ENCODE results near the gene NFIB. TPM values are rescaled to one million over a fixed set of nuclear protein-coding genes. Genes with fewer than 3 reads are reported as not detected.
A peak's percentile ranks its signal among the peaks of the same experiment; 100 is the strongest.

The NFIB gene
- total and polyA plus RNA-seq, 8 donors = 88.8 to 144 (median 127) TPM

DNA sequence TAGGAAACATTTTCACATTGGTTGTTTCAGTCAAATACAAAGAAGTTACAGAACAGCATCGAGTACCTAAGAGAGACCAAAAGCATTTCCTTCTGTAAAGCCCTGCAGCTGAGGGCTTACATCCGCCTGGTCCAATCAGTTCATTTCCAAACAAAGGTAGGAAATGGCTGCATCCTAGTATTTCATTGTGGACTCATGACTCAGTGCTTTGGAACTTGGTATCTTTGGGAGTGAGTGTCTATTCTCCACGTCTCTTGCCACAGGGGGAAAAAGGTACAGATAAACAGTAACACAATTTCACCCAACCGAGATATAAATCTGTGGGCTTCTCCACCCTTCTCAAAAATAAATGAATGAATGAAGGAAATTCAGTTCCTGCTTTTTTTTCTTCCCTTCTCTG, 75.4 kb downstream of the NFIB start:
- TF ChIP-seq, protein P1, sequence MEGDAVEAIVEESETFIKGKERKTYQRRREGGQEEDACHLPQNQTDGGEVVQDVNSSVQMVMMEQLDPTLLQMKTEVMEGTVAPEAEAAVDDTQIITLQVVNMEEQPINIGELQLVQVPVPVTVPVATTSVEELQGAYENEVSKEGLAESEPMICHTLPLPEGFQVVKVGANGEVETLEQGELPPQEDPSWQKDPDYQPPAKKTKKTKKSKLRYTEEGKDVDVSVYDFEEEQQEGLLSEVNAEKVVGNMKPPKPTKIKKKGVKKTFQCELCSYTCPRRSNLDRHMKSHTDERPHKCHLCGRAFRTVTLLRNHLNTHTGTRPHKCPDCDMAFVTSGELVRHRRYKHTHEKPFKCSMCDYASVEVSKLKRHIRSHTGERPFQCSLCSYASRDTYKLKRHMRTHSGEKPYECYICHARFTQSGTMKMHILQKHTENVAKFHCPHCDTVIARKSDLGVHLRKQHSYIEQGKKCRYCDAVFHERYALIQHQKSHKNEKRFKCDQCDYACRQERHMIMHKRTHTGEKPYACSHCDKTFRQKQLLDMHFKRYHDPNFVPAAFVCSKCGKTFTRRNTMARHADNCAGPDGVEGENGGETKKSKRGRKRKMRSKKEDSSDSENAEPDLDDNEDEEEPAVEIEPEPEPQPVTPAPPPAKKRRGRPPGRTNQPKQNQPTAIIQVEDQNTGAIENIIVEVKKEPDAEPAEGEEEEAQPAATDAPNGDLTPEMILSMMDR (IDR thresholded peaks at IDR 0.05) = no peak
- Histone ChIP-seq H3K4me1 (peaks cover 7 to 8% of the 10 kb centered on the region in 2 donors), H3K4me3 (no peak overlapping the region), H3K27ac (peak overlapping the region in 1 of 2 donors; percentile 35), H3K36me3 (no peaks in the 10 kb centered on the region), H3K9me3 (no peaks in the 10 kb centered on the region), H3K27me3 (no peaks in the 10 kb centered on the region)
- DNase-seq (peak in 1 of 4 donors; percentile 50), ATAC-seq (peak; percentile 84)
- intact Hi-C loops (cut with DNase I) = no loop called here

DNA sequence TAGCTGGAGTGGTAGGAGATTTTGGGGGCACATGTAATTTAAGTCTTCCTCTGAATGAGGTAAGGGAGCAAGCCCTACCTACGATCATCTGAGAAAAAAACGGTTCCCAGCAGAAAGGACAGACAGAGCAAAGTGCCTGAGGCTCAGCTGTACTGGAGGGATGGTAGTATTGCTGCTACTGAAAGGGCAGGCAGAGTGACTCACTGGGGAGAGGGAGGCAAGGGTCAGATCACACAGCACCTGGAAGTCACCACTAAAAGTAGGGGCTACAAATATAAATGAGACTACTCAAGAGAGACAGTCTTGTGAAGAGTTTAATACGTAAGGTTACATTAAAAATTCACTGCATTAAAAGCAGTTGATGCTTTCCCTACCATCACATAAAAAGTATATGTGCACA, 75.9 kb downstream of the NFIB start:
- ATAC-seq (peak; percentile 52), DNase-seq (no peak)
- TF ChIP-seq, protein P1 (IDR thresholded peaks at IDR 0.05) = no peak
- no peak overlapping the region for H3K4me3 ChIP-seq
- H3K27me3 ChIP-seq = no peaks in the 10 kb centered on the region
- intact Hi-C loops (cut with DNase I) = no loop called here
- H3K36me3 ChIP-seq = no peaks in the 10 kb centered on the region
- H3K9me3 ChIP-seq = no peaks in the 10 kb centered on the region
- H3K27ac ChIP-seq = peak overlapping the region in 1 of 2 donors; percentile 35
- H3K4me1 ChIP-seq = peaks cover 7 to 8% of the 10 kb centered on the region in 2 donors

DNA sequence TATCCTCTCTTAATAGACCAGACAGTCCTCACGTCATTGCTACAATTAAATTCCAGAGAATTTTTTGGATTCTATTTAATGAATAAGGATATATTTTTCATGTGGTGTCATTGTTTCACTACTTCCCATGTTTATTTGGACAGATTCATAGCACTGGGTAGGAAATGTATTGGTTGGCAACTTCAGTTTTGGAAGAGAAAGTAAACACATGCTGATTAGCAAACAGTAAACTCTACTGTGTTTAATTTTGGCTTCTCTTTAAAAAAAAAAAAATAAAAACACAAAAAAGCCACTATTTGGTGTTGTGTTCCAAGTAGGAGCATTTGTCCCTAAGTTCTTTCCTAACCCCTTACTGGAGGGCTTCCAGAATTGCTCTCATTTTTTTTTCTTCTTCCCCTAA, 77.3 kb downstream of the NFIB start:
- no peak for ATAC-seq
- Histone ChIP-seq H3K27ac (peak overlapping the region; percentile 44 to 51), H3K27me3 (no peaks in the 10 kb centered on the region), H3K9me3 (no peaks in the 10 kb centered on the region), H3K4me3 (no peak overlapping the region), H3K4me1 (peaks cover 7 to 8% of the 10 kb centered on the region in 2 donors), H3K36me3 (no peaks in the 10 kb centered on the region)
- TF ChIP-seq, protein P1 (IDR thresholded peaks at IDR 0.05) = no peak
- intact Hi-C loops (cut with DNase I) = no loop called here
- DNase-seq = peak in 1 of 4 donors; percentile 46

DNA sequence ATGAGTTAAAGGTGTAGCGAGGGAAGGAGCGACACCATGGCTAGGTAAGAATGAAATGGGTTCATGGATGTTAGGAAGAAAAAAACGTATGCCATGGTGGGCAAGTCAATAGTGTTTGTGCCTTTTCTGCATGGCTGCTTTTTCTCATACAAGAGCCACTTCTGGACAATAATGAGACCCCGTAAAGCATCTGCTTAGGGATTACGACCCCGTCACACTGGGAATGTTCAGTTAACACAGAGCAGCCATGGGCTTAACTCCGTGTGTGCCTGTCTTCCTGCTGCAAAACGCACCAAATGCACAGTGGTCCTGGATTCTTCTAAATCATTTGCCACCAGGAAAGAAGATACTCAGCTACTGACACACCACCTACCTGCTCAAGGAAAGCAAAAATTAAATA, 81.8 kb downstream of the NFIB start:
- intact Hi-C loops (cut with DNase I) = no loop called here
- TF ChIP-seq, protein P1 (IDR thresholded peaks at IDR 0.05) = no peak
- Histone ChIP-seq H3K36me3 (no peaks in the 10 kb centered on the region), H3K4me1 (peaks cover 2 to 7% of the 10 kb centered on the region in 2 donors), H3K27ac (no peak overlapping the region), H3K27me3 (no peaks in the 10 kb centered on the region), H3K9me3 (no peaks in the 10 kb centered on the region), H3K4me3 (no peak overlapping the region)
- no peak for ATAC-seq
- no peak for DNase-seq

- intact Hi-C loops (cut with DNase I) = no loop called here
- H3K27ac ChIP-seq = no peak overlapping the region
- H3K4me3 ChIP-seq = no peak overlapping the region
- TF ChIP-seq, protein P1 (IDR thresholded peaks at IDR 0.05) = no peak
- no peaks in the 10 kb centered on the region for H3K27me3 ChIP-seq
- no peaks in the 10 kb centered on the region for H3K36me3 ChIP-seq
- no peaks in the 10 kb centered on the region for H3K9me3 ChIP-seq
- peaks cover 2 to 7% of the 10 kb centered on the region in 2 donors for H3K4me1 ChIP-seq
- no peak for DNase-seq
- ATAC-seq = no peak
These were observed 82.5 kb downstream of the NFIB start for GRCh38 chr9:14231196-14231990.
